Measurements from ENCODE around the gene DHX15. TPM values are rescaled to one million over a fixed set of nuclear protein-coding genes. Genes with fewer than 3 reads are reported as not detected.
"Not testable (repeated sequence)": the region's sequence is repeated elsewhere in the genome, so short reads cannot be mapped to it uniquely, and the experiment has no call there.

The DHX15 gene
- polyA plus RNA-seq, 1 donor from 2014 or later: 43.5 TPM

- Mint-ChIP-seq H3K36me3 (peaks cover 3% of the 10 kb centered on the region), H3K9me3 (no peaks in the 10 kb centered on the region), H3K4me3 (no peak overlapping the region), H3K27me3 (peaks cover 3% of the 10 kb centered on the region), H3K27ac (peak overlapping the region in 2 of 3 donors; percentile 3 to 22), H3K4me1 (no peaks in the 10 kb centered on the region)
Measured at GRCh38 chr4:24508541-24508940, 75.8 kb downstream of the DHX15 start.

DNA sequence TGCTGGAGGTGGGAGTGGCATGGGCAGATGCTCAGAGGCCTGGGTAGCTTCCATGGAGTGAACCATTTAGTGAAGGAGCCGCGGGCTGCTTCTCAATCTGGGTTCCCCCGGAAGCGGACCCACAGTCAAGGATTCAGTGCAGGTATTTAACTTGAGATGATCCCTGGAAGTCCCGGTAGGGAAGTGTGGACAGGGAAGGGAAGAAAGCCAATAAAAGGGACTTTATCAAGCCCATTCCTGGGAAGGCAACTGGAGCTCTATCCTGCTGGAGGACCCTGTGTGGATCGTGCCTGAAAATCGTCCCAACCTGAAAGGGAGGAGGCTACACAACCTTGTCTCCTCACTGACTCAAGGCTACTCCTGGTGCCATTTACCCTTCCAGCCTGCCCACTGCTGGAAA lies 76.9 kb downstream of the DHX15 start:
- Mint-ChIP-seq H3K4me3 (no peak overlapping the region), H3K9me3 (no peaks in the 10 kb centered on the region), H3K36me3 (peaks cover 3% of the 10 kb centered on the region), H3K27ac (no peak overlapping the region), H3K4me1 (no peaks in the 10 kb centered on the region), H3K27me3 (peaks cover 3% of the 10 kb centered on the region)

DNA sequence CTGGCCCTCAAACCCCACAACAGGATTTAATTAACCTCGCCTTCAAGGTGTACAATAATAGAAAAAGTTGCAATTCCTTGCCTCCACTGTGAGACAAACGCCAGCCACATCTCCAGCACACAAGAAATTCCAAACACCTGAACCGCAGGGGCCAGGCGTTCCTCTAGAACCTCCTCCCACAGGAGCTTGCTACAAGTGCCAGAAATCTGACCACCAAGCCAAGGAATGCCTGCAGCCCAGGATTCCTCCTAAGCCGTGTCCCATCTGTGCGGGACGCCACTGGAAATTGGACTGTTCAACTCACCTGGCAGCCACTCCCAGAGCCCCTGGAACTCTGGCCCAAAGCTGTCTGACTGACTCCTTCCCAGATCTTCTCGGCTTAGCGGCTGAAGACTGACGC lies 81.3 kb downstream of the DHX15 start:
- not testable (repeated sequence) for H3K9me3 Mint-ChIP-seq, H3K27ac Mint-ChIP-seq

DNA sequence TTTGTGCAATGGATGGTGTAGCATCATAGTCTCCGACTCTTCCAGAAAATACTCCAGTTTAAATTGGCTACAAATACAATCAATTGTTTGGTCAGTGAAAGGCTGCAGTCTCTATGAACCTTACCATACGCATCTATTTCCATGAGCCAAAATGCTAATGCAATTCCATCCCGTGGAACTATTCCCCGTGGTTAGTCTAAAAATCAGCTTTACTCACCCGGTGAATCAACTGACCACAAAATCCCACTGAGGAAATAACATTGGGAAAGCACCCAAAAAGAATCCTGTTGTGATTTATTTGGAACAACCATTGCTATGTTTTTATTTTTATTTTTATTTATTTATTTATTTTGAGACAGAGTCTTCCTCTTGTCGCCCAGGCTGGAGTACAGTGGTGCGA lies 87.1 kb downstream of the DHX15 start:
- Mint-ChIP-seq H3K36me3 (peaks cover 2% of the 10 kb centered on the region), H3K4me3 (no peak overlapping the region), H3K27me3 (peaks cover 3% of the 10 kb centered on the region), H3K4me1 (no peaks in the 10 kb centered on the region), H3K27ac (no peak overlapping the region), H3K9me3 (peaks cover 0 to 3% (median 0%) of the 10 kb centered on the region in 3 donors)

More for the DNA sequence above, 81.3 kb downstream of the DHX15 start:
- not testable (repeated sequence) for H3K36me3 Mint-ChIP-seq, H3K27me3 Mint-ChIP-seq, H3K4me3 Mint-ChIP-seq, H3K4me1 Mint-ChIP-seq

GRCh38 chr4:24496597-24496996 lies 87.8 kb downstream of the DHX15 start:
- H3K27me3 Mint-ChIP-seq: peaks cover 3% of the 10 kb centered on the region
- H3K9me3 Mint-ChIP-seq: peaks cover 0 to 6% (median 0%) of the 10 kb centered on the region in 3 donors
- H3K27ac Mint-ChIP-seq: no peak overlapping the region
- H3K4me1 Mint-ChIP-seq: no peaks in the 10 kb centered on the region
- peaks cover 2% of the 10 kb centered on the region for H3K36me3 Mint-ChIP-seq
- H3K4me3 Mint-ChIP-seq: no peak overlapping the region

DNA sequence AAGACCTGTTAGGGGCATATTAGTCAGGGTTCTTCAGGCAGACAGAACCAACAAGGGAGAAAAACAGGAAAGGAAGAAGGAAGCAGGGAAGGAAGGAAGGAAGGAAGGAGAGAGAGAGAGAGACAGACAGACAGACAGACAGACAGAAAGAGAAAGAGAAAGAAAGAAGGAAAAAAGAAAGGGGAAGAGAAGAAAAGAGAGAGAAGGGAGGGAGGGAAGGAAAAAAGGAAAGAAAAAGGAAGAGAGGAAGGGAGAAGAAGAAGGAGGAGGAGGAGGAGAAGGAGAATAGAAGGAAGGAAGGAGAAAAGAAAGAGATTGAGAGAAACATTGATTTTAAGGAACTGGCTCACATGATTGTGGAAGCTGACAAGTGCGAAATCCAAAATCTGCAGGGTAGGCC lies 89.0 kb downstream of the DHX15 start:
- H3K27ac Mint-ChIP-seq: no peak overlapping the region
- H3K4me1 Mint-ChIP-seq: no peaks in the 10 kb centered on the region
- H3K36me3 Mint-ChIP-seq: peaks cover 2% of the 10 kb centered on the region
- peaks cover 1% of the 10 kb centered on the region for H3K27me3 Mint-ChIP-seq
- no peak overlapping the region for H3K4me3 Mint-ChIP-seq
- H3K9me3 Mint-ChIP-seq: peaks cover 0 to 6% (median 0%) of the 10 kb centered on the region in 3 donors

- H3K36me3 Mint-ChIP-seq: no peaks in the 10 kb centered on the region
- H3K27ac Mint-ChIP-seq: no peak overlapping the region
- H3K4me1 Mint-ChIP-seq: peaks cover 0 to 4% (median 0%) of the 10 kb centered on the region in 3 donors
- H3K27me3 Mint-ChIP-seq: peaks cover 10% of the 10 kb centered on the region
- peaks cover 0 to 11% (median 0%) of the 10 kb centered on the region in 3 donors for H3K9me3 Mint-ChIP-seq
- H3K4me3 Mint-ChIP-seq: no peak overlapping the region
Measured at GRCh38 chr4:24489870-24490269, 94.5 kb downstream of the DHX15 start.

DNA sequence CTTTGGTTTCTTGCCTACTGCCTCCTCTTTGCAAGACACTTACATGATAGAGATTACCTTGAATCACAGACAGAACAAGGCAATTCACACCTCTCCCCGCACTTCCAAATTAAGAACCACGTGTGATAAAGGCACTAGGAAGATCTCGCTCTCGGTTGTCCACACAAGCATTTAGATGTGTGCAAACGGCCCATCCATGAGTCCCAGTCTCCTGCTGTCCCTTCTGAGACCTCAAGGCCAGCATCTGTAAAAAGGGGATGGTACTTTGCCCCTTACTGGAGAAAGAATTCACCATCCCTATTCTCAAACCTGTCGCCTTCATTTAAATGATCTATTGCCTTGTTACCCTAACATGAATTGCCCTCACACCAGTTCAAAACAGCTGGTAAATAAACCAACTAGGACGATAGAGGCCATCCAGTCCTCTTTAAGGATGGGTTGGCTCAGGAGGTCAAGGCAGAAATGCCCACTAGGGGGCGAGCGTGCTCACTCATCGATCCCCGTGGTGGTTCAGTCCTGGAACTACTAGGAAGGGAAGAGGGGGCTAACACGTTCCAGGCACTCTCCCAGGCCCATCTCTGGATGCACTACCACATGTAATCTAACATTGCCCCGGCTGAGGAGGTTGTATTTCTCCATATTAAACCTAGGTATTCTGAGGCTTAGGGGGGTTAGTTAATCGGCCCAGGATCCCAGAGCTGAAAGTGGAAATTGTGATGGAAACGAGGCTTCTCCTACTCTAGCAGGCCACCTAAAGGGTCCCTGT lies 95.8 kb downstream of the DHX15 start:
- Mint-ChIP-seq H3K9me3 (peaks cover 0 to 10% (median 2%) of the 10 kb centered on the region in 3 donors), H3K4me3 (no peak overlapping the region), H3K36me3 (no peaks in the 10 kb centered on the region), H3K4me1 (peaks cover 0 to 4% (median 0%) of the 10 kb centered on the region in 3 donors), H3K27me3 (peaks cover 10% of the 10 kb centered on the region), H3K27ac (peak overlapping the region in 1 of 3 donors; percentile 16)

- Mint-ChIP-seq H3K4me1 (no peaks in the 10 kb centered on the region), H3K27ac (no peak overlapping the region), H3K4me3 (no peak overlapping the region), H3K36me3 (no peaks in the 10 kb centered on the region), H3K27me3 (peaks cover 18% of the 10 kb centered on the region), H3K9me3 (peaks cover 0 to 4% (median 2%) of the 10 kb centered on the region in 3 donors)
Measured at GRCh38 chr4:24482871-24483270, 101.5 kb downstream of the DHX15 start.

DNA sequence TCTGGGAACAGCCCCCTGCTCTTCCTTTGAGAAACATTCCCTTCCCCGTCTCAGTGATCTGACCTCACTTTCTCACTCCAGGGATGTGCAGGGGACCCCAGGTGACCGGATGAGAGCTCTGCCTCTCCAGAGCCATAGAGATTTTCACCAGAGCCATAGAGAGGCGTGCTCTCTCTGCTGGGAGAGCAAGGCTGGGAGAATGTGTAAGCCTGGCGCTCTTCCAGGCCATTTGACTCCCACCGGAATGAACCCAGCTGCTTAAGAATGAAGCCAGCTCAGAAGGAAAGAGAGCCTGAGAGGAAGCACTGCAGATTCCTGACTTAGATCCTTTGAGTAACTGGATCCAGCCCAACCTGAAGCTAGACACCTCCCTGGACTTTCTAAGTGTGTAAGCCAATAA lies 106.4 kb downstream of the DHX15 start:
- Mint-ChIP-seq H3K9me3 (no peaks in the 10 kb centered on the region), H3K4me1 (peaks cover 3 to 7% (median 4%) of the 10 kb centered on the region in 3 donors), H3K27me3 (peaks cover 28% of the 10 kb centered on the region), H3K4me3 (no peak overlapping the region), H3K36me3 (no peaks in the 10 kb centered on the region), H3K27ac (no peak overlapping the region)

Other genes with a start within 250 kb of the DHX15 start
- gene SOD3, start 211.0 kb upstream of the DHX15 start, polyA plus RNA-seq: not detected